Fibroblast of pulmonary artery (primary cell): ENCODE data around the gene AIMP1.

ENCODE experiments used
- DNase-seq: peaks from one replicate; pipeline ENCODE4 v3.0.0-alpha.2; 2010; ENCODE audit warnings: low read depth
- H3K4me3 ChIP-seq: replicated peaks from 2 replicates; pipeline ENCODE4 v1.5.1; 2011; ENCODE audit warnings: low read depth, mild to moderate bottlenecking, control low read depth, low read length, moderate library complexity
- CTCF ChIP-seq: IDR thresholded peaks from 2 replicates; pipeline ENCODE4 v1.5.1; 2011; ENCODE audit warnings: mild to moderate bottlenecking, control low read depth, low read length, inconsistent platforms; ENCODE audit errors: missing control alignments

Gene AIMP1

GRCh38 chr4:106315968-106316772, at the start of gene AIMP1, which contains the start of gene TBCK:
AIMP1 (plus strand) TSS chr4:106316550; CDS start chr4:106325010, 8,460 bp downstream.
TBCK (minus strand) TSS chr4:106316209; CDS start chr4:106308960, 7,249 bp downstream.
- peak within 1 kb of the TSS; percentile 73 for H3K4me3 ChIP-seq
- TF ChIP-seq CTCF: no peak
- DNase-seq: peak; percentile 94

DNA sequence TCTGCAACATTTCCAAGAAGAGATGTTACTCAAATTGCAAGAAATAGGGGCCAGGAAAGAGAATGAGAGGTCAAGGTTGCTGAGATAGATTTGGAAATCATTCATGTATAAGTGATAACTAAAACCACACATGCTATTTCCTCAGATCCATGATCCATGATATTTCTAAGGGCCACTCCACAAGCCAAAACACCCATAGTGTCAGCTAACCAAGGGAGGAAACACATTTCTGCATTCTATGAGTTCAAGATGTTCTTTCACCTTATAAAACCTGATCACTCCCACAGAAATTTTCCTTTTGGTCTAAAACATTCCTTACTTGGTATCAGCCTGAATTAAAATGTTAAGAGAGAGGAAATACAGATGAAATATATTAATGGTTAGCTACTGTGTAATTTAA, 47.6 kb upstream of the AIMP1 start:
- DNase-seq: peak; percentile 20
- no peak for TF ChIP-seq CTCF
- H3K4me3 ChIP-seq: no peak overlapping the region

DNA sequence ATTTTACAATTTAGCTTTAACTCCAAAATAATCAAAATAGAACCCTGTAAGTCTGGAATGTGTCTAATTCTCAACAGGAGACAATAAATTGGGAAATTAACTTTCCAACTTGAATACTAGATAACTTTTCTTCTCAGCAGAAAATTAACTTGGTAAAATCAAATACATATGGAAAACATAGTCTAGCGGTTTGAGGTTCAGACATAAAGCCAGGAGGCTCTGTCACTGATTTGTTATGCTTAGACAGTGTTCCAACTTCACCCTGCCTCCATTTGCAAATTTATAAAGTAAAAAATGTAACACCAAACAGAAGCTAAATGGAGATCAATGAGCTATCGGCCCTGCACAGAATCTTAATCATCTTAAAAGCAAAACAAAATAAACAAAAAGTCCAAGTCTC, 46.6 kb upstream of the AIMP1 start:
- no peak for DNase-seq
- TF ChIP-seq CTCF: no peak
- no peak overlapping the region for H3K4me3 ChIP-seq

DNA sequence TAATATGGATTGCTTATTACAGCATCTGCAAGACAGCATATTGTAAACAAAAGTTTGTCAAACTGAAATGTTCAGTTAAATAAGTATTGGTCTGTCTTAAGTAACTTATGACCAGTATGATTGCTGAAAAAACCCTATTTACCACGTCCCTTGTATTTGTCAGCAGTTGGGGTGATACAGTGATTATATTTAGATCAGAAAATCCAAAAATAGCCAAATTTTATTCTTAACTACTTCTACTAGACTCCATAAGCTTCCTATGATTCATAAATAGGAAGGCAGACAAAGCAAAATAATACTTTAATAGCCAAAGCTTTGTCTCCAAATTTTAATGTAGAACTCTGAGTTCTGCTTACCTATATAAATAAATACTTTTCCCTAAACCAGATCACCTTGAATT, 45.6 kb upstream of the AIMP1 start:
- no peak for DNase-seq
- no peak for TF ChIP-seq CTCF
- H3K4me3 ChIP-seq: no peak overlapping the region

DNA sequence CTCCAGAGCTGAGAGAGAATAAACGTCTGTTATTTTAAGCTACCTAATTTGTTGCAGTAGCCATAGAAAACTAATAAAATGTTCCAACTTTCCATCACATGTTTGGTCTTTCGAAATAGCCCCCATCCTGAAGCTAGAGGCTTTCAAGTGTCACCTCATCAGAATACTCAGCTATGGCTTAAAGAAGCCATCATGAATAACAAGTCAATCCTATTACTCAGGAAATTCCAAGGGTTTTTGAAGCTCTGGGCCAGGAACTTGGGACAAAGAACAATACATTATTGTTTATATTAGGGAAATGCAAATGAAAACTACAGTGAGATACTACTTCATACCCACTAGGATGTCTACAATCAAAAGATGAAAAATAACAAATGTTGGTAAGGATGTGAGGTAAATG, 42.5 kb upstream of the AIMP1 start:
- no peak overlapping the region for H3K4me3 ChIP-seq
- peak; percentile 77 for DNase-seq
- TF ChIP-seq CTCF: no peak

GRCh38 chr4:106277140-106277675, 39.1 kb upstream of the AIMP1 start:
- DNase-seq: no peak
- H3K4me3 ChIP-seq: no peak overlapping the region
- TF ChIP-seq CTCF: no peak
